Colonic mucosa (tissue), 4 donors: ENCODE measurements around the gene TTLL12. TPM values are rescaled to one million over a fixed set of nuclear protein-coding genes. Genes with fewer than 3 reads are reported as not detected.

Source experiments
- DNase-seq: peaks from one replicate; pipeline ENCODE4 v3.0.0-alpha.2; 2020
- H3K27ac ChIP-seq: fragments of 200-600 bp; one replicate; pipeline ENCODE4 v1.8.0; 2021
- H3K27me3 ChIP-seq: fragments of 200-600 bp; one replicate; pipeline ENCODE4 v1.8.0; 2021
- H3K36me3 ChIP-seq: fragments of 200-600 bp; one replicate; pipeline ENCODE4 v1.8.0; 2021
- H3K4me1 ChIP-seq: fragments of 200-600 bp; one replicate; pipeline ENCODE4 v1.8.0; 2021; ENCODE audit warnings: mild to moderate bottlenecking
- H3K4me3 ChIP-seq: fragments of 200-600 bp; one replicate; pipeline ENCODE4 v1.8.0; 2021
- H3K9ac ChIP-seq, 2 donors: one replicate each; pipeline ENCODE4 v1.7.0; 2013; ENCODE audit warnings: control low read depth in 2 of 2, low read depth in 2 of 2, low read length in 2 of 2
- H3K9me3 ChIP-seq: fragments of 200-600 bp; one replicate; pipeline ENCODE4 v1.8.0; 2021
- CTCF ChIP-seq: fragments of 200-600 bp; IDR thresholded peaks from one replicate; pipeline ENCODE4 v1.8.0; 2022; ENCODE audit warnings: antibody characterized with exemption, mild to moderate bottlenecking
- intact Hi-C: fragments of 100-400 bp; cut with DNase I; formaldehyde crosslinking; loops from one replicate; pipeline ENCODE4 v1.14.1; 2022
- total RNA-seq, 2 donors: library from RNA; stranded (reverse); fragmentation: NEBNext Ultra II Directional in 1 of 2; extraction: Animal tissue kit (Norgen Biotek cat#: 25700) in 1 of 2; gene quantifications; one replicate each; pipeline ENCODE4 v1.2.1, GENCODE V29; 2021
- donor health status: healthy.
- donor health status: DM: no; HTN: no; CAD: no.
- donor health status: DM: no; HTN: no; CAD: no.

The TTLL12 gene
- total RNA-seq, 2 donors from 2014 or later = 89.3 to 147 TPM

GRCh38 chr22:43201486-43202219 lies 14.7 kb upstream of the TTLL12 start:
- Histone ChIP-seq H3K9ac (no peak overlapping the region), H3K27ac (no peak overlapping the region), H3K9me3 (no peaks in the 10 kb centered on the region), H3K36me3 (no peaks in the 10 kb centered on the region), H3K4me3 (no peak overlapping the region), H3K4me1 (no peaks in the 10 kb centered on the region), H3K27me3 (no peaks in the 10 kb centered on the region)
- DNase-seq = no peak
- intact Hi-C loops = no loop called here
- no peak for TF ChIP-seq CTCF

- intact Hi-C loops = no loop called here
- H3K9me3 ChIP-seq = no peaks in the 10 kb centered on the region
- H3K36me3 ChIP-seq = no peaks in the 10 kb centered on the region
- no peak for TF ChIP-seq CTCF
- no peak overlapping the region for H3K4me3 ChIP-seq
- no peak overlapping the region for H3K27ac ChIP-seq
- no peak for DNase-seq
- no peak overlapping the region for H3K9ac ChIP-seq
- no peaks in the 10 kb centered on the region for H3K4me1 ChIP-seq
- H3K27me3 ChIP-seq = no peaks in the 10 kb centered on the region
Measured at GRCh38 chr22:43200555-43200954, 13.6 kb upstream of the TTLL12 start.

DNA sequence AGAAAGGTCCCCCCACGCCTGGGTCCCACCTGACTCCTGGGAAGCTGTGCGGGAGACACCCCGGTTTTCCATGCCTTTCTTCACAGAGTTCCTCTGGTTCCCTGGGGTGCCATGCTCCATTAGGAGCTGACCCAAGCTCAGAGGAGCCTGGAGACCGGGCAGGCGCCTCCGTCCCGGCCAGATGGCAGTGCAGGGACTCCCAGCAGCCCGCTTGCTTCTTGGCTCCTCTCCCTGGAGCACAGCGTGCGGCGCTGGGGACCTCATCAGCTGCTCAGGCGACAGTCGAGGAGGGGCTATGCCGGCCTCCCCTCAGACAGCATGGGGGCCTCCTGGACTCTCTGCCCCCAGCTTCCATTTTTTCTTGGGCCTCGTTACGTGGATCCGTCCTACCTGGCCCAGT lies 13.1 kb upstream of the TTLL12 start:
- no peak for TF ChIP-seq CTCF
- Histone ChIP-seq H3K4me3 (no peak overlapping the region), H3K36me3 (no peaks in the 10 kb centered on the region), H3K27ac (no peak overlapping the region), H3K27me3 (no peaks in the 10 kb centered on the region), H3K9ac (no peak overlapping the region), H3K4me1 (no peaks in the 10 kb centered on the region), H3K9me3 (no peaks in the 10 kb centered on the region)
- intact Hi-C loops = no loop called here
- DNase-seq = no peak

DNA sequence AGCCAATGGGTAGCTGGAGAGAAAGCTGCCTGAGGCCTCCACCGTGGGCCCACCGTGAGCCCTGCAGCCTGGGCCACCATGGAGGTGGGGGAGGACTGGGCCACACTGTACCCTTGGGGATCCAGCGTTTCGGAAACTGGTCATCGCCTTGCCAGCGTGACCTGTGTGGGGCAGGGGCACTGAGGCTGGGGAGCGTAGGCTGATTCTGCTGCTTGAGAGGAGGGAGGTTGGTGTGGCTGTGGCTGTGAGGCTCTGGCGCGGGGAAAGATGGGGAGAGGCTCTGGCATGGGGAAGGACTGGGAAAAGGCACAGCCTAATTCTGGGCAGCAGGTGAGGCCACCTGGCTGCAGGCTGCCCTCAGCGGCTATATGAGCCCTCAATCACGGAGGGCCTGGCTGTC lies 12.6 kb upstream of the TTLL12 start:
- Histone ChIP-seq H3K36me3 (no peaks in the 10 kb centered on the region), H3K4me3 (no peak overlapping the region), H3K27ac (no peak overlapping the region), H3K27me3 (no peaks in the 10 kb centered on the region), H3K4me1 (no peaks in the 10 kb centered on the region), H3K9ac (no peak overlapping the region), H3K9me3 (no peaks in the 10 kb centered on the region)
- DNase-seq = no peak
- no peak for TF ChIP-seq CTCF
- intact Hi-C loops = no loop called here

DNA sequence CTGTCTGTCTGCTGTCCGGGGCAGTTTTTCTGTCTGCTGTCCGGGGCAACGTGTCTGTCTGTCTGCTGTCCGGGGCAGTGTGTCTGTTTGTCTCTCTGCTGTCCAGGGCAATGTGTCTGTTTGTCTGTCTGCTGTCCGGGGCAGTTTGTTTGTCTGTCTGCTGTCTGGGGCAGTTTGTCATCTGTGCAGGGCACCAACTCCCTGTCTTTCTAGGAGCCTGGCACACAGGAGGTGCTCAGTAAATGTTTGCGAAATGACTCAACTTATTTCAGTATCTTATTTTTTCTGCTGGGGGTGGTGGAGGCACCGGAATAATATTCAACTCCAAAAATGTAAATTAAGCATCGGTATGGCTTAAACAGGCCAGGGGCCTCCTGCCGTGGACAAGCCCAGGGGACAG lies 12.0 kb upstream of the TTLL12 start:
- intact Hi-C loops = no loop called here
- Histone ChIP-seq H3K9me3 (no peaks in the 10 kb centered on the region), H3K27me3 (no peaks in the 10 kb centered on the region), H3K9ac (no peak overlapping the region), H3K36me3 (no peaks in the 10 kb centered on the region), H3K4me1 (no peaks in the 10 kb centered on the region), H3K4me3 (no peak overlapping the region), H3K27ac (no peak overlapping the region)
- no peak for DNase-seq
- no peak for TF ChIP-seq CTCF
